Dermis microvascular lymphatic vessel endothelial cell (primary cell): ENCODE results near the gene CHSY3. TPM values are rescaled to one million over a fixed set of nuclear protein-coding genes. Genes with fewer than 3 reads are reported as not detected.

Source experiments
- DNase-seq, 2 donors: peaks; one replicate each; pipeline versions ENCODE4 v3.0.0 to v3.0.0-alpha.2; 2010; ENCODE audit warnings: low read depth in 2 of 2
- total RNA-seq: library from RNA; depleted of rRNA; stranded (reverse); fragments of >200 nt; gene quantifications from 2 replicates; pipeline ENCODE4 v1.2.1, GENCODE V29; 2014

The CHSY3 gene
- total RNA-seq, 1 donor from 2014 or later: 3.0 TPM

DNA sequence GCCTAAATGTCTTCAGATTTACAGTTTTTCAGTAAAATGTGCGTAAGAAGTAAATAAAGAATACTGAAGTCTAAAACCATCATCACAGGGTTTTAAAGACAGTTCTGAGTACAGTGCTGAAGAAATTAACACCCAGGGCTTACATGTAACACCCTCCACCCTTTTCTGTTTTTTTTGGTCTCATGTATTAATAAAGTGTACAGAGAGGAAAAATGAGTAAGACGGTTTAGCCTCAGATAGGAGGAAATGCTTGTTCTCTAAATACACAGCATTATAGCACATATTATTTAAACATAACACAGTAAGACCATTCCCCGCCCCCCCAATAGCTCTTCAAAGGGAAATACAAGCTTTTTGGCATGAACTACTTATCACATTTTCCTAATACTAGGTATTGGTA is 119.3 kb downstream of the CHSY3 start:
- peak in 1 of 2 donors; percentile 48 for DNase-seq

DNA sequence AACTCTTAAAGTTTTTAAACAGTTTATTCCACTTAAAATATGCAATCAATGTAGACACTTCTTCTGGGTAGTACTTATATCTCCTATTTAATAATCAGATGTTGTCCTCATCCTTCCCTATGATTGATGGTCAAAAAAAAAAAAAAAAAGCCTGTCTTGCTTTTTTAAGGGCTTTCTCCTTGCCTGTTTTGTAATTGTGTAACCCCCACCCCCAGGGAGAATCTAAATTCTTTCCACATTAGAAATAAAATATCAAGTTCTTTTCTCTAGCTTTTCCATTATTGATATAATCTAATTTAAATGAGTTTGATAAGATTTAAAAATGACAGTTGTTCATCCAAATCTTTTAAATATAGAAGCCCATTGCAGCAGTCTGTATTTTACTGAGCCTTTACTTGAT is 119.7 kb downstream of the CHSY3 start:
- DNase-seq: no peak

DNA sequence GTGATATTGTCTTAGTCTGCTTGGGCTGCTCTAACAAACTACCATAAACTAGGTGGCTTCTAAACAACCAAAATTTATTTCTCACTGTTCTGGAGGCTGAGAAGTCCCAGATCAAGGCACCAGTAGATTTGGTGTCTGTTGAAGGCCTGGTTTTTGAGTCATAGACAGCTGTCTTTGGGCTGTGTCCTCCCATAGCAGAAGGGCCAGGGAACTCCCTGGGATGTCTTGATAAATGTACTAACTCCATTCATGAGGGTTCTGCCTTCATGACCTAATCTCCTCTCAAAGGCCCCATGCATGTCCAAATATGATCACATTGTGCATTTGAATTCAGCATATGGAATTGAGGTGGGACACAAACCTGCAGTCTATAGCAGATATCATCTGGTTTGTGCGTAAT is 121.2 kb downstream of the CHSY3 start:
- no peak for DNase-seq

- DNase-seq: no peak
Measured at GRCh38 chr5:130032807-130033206, 128.5 kb downstream of the CHSY3 start.

GRCh38 chr5:130034566-130035210 is 130.4 kb downstream of the CHSY3 start:
- DNase-seq: peak in 1 of 2 donors; percentile 15

GRCh38 chr5:130035388-130035787 is 131.1 kb downstream of the CHSY3 start:
- DNase-seq: no peak

- DNase-seq: no peak
Measured at GRCh38 chr5:130037905-130038304, 133.6 kb downstream of the CHSY3 start.

GRCh38 chr5:130043834-130044233 is 139.6 kb downstream of the CHSY3 start:
- no peak for DNase-seq

DNA sequence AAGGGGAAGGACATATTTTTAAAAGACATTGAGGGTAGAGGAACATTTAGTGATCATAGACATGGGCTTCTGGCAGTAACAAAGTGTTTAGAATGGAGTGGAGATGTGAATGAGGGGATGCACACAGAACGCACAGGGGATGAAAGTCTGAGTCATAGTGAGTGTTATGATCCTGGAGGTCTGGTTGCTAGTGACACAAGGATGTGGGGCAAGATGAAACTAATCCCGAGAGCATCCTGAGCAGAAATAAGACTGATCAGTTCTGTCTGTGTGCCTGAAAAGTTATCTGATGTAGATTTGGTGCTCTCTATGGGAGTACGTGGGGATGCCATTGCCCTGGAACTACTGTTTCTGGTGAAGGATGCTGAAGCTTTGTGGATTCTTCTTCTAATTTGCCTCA is 141.1 kb downstream of the CHSY3 start:
- DNase-seq: no peak

- DNase-seq: no peak
Measured at GRCh38 chr5:130050585-130050984, 146.3 kb downstream of the CHSY3 start.

- peak in 1 of 2 donors; percentile 9 for DNase-seq
Measured at GRCh38 chr5:130052752-130053151, 148.5 kb downstream of the CHSY3 start.

DNA sequence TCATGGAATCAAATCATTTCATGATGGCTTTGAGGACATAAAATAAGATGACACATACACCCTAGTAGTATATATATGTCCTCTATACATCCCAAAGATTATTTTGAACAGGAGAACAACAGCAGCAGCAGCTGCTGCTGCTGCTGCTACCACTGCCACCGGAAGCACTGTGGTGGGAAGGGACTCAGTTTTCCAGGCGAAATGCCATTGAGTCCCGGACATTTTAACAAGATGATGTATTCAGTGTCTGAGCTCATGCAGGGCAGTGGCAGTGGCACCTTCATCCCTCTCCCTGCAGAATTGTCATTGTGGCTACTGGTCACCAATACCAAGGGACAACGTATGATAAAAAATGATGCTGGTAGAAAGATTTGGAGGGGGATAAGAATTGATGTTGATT is 151.3 kb downstream of the CHSY3 start:
- no peak for DNase-seq

DNA sequence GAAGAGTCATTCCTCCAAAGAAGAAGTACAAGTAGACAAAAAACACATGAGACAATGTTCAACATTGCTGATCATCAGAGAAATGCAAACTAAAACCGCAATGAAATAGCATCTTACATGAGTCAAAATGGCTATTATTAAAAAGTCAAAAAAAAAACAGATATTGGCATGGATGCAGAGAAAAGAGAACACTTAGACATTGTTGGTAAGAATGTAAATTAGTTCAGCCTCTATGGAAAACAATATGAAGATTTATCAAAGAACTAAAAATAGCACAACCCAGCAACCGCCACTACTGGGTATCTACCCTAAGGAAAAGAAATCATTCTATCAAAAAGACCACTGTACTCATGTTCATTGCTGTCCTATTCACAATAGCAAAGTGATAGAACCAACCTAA is 157.5 kb downstream of the CHSY3 start:
- DNase-seq: no peak

DNA sequence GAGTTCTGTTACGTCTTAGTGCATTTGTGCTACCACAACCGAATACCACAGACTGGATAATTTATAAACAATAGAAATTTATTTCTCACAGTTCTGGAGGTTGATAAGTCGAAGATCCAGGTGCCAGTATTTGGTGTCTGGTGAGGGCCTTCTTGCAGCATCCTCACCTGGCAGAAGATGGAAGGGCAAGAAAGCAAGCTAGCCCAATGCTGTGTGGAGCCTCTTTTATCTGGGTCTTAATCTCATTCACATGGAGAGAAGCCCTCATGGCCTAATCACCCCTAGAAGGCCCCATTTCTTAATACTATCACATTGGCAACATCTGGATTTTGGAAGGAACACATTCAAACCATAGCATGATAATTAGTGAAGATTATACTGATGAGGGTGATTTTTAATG is 159.3 kb downstream of the CHSY3 start:
- DNase-seq: no peak

DNA sequence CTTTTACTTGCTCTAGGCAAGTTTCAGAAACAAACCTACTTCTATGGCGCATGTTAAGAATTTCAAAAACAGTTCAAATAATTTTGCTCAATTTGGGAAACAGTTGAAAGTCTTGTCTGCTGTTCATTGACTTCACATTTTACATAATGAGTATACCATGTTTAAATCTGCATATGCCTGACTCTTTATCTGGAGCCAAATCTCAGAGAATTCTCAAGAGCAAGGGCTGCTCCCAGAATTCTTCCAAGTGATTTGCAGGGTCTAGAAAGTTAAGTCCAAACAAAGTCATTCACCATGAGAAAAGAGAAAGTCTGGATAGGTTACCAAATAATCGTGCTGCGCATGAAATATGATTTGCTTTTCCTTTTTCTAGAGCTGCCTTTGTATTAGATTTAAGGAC is 160.2 kb downstream of the CHSY3 start:
- no peak for DNase-seq

DNA sequence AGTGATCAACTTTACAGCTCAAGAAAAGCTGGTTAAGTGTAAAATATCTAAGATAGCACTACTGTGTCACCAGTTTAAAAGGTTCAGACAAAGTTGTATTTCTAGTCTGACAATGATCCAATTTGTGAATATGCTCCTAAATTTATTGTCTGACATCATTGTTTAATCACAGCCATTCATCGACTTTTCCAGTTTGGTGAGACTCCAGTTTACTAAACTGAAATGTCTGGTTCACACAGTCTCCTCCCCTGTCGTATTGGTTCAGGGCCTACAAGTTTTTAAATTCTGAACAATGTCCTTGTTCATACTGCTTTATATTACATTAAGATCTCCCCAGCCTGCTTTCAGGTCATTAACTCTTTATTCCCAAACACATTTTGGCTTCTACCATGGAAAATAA is 161.4 kb downstream of the CHSY3 start:
- DNase-seq: no peak

GRCh38 chr5:130066644-130067043 is 162.4 kb downstream of the CHSY3 start:
- no peak for DNase-seq

GRCh38 chr5:130067364-130067763 is 163.1 kb downstream of the CHSY3 start:
- no peak for DNase-seq

DNA sequence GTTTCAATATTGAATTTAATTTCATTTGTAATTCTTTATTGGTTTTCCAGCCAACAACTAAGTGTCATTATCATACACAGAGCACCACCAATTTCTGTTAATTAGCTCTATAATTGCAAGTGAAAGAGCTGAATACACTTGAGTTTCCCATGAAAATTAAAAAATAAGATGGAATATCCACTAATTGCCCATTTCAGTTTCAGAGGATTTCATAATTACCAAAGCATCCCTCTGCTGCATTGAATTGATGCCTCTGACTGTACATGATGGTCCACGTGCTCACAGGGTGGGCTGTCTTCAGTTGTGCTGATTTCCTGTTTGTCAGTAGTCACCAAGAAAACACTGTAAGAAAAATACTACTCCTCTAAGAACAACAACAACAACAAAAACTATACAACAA is 163.8 kb downstream of the CHSY3 start:
- DNase-seq: no peak

DNA sequence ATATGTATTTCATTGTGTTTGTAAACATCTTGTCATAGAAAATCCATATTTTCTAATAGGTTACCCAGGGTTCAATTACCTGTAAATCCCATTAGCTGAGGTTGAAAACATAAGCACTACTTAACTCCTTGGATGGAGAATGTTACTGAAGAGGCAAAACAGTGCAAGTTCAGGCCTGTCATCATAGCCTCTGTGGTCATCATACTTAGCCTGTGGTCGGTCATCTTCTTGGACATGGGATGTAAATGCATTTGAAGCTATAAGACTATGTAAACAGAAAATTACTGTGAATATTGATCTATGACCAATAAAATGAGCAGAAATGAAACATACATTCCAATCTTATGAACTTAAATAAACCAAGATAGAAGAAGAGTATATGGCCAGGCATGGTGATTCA is 164.7 kb downstream of the CHSY3 start:
- DNase-seq: no peak

- no peak for DNase-seq
Measured at GRCh38 chr5:130074820-130075219, 170.6 kb downstream of the CHSY3 start.

GRCh38 chr5:130077007-130077406 is 172.7 kb downstream of the CHSY3 start:
- DNase-seq: peak in 1 of 2 donors; percentile 18

DNA sequence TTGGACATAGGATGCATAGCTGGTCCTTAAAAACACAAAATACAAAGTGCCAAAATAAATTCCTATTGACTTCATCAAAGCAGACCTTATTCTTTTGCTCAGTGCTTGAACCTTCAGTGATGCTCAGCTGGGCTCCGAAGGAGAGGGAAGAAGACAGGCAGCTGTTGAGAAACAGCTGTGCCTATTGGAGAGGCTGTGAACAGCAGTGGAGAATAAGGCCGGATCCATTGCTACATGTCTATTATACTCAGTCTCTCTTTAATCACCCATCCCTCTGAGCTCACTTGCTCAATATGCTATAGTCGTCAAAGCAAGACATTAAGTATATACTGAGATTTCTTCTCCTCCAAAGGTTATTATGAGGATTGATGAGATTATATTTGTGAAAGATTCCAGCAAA is 174.4 kb downstream of the CHSY3 start:
- DNase-seq: no peak
